GM18505 (cell line): ENCODE results near the gene KCTD5.
"Not testable (repeated sequence)": the region's sequence is repeated elsewhere in the genome, so short reads cannot be mapped to it uniquely, and the experiment has no call there.

ENCODE experiments used
- ATAC-seq: cut with Tn5 transposase; IDR thresholded peaks from one replicate; pipeline ENCODE4 v1.9.1; 2021; ENCODE audit not compliant: unreplicated experiment
- POLR2A ChIP-seq: IDR thresholded peaks from 4 replicates; pipeline ENCODE4 v1.6.1; 2011; ENCODE audit warnings: borderline replicate concordance; ENCODE audit not compliant: insufficient read depth, insufficient read length; ENCODE audit errors: extremely low read depth

Gene KCTD5, protein sequence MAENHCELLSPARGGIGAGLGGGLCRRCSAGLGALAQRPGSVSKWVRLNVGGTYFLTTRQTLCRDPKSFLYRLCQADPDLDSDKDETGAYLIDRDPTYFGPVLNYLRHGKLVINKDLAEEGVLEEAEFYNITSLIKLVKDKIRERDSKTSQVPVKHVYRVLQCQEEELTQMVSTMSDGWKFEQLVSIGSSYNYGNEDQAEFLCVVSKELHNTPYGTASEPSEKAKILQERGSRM

DNA sequence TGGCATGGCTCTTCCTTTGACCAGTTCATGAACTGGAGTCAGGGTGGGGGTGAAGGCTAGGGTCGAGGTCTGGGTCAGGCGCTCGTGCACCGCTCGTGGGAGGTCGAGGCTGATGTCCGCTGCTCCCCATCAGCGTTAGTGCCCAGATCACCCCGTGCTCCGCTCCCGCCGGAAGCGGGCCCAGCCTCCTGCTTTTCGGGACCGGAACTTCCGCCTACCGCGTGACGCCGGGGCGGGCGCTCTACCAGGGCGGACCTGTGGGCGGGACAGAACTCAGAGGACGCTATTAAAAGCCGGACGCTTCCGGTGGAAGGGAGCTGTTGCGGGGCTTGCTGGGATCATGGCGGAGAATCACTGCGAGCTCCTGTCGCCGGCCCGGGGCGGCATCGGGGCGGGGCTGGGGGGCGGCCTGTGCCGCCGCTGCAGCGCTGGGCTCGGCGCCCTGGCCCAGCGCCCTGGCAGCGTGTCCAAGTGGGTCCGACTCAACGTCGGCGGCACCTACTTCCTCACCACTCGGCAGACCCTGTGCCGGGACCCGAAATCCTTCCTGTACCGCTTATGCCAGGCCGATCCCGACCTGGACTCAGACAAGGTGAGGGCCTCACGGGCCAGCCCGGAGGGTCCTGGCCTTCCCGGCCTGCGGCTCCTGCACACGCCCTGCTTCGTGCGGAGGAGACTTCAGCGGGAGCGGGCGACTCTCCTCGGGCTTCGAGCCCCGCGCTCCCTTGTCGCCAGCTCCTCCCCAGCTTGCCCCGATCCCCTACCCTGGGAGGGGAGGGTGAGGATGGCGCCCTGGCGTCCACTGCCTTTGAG is at the start of gene KCTD5:
Gene KCTD5, plus strand, starts transcription at position 315 of the 813 bp plus-strand sequence. Its CDS starts 26 bp downstream, at position 341.
- peak; percentile 97 for TF ChIP-seq POLR2A
- peak; percentile 67 for ATAC-seq

DNA sequence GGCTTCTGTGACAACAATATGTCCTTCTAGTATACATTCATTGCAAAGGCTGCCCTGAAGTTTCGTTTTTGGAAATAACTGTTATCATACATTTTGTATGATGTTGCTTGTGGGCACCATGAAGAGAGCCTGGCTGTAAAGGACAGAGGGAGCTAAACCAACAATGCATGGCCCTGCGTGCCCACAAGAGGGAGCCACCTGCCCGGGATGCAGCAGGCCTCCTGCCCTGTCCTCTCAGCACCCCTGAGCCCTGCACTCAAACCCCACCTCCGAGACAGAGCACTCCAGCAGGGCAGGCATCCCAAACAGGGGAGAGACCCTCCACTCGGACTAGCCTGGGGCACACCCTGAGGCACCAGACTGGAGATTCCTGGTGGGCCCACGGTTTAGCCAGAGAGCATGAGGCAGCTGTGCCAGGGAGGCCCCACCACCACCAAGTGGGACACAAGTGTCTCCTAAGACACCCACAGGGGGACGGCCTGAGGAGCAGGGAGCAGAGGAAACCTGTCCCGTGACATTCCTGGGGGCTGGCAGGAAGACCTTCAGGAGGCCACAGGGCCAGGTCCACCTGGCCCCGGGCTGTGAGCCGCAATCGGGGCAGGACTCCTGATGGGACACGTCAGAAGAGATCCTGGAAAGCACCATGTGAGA is 43.1 kb upstream of the KCTD5 start:
- ATAC-seq: peak; percentile 67

DNA sequence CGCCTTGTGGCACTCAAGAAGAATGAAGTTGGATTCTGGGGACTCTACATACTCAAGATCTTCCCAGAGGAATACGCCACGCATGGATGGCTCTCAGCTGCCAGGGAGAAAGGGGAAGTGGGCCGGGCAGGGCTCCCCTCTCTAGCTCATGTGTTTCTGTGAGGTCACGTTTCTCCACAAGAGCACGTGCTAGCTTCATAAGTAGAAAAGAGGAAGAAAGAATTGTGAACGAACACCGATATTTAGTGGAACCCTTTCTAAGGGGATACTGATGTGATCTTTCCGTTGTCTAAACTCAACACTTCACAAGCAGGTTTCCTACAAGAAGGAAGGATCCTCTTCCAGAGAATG is 42.6 kb upstream of the KCTD5 start:
- ATAC-seq: peak; percentile 41

DNA sequence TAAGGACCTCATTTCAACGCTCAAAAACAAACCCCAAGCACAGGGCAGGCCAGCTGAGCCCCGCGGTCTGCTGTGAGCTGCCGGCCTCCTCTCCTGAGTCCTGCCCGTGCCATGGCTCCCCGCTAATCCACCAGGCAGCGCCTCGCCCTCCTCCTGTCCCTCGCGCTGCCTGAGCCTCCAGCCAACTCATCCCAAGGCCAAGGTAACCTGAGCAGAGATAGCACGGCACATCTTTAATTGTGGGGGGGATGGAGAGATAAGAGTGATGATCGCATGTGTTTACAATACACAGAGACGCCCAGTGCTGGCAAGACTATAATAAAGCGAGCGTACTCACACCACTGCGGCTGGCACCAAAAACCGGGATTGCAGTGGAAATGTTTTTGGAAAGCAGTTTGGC is 39.8 kb upstream of the KCTD5 start:
- not testable (repeated sequence) for ATAC-seq

DNA sequence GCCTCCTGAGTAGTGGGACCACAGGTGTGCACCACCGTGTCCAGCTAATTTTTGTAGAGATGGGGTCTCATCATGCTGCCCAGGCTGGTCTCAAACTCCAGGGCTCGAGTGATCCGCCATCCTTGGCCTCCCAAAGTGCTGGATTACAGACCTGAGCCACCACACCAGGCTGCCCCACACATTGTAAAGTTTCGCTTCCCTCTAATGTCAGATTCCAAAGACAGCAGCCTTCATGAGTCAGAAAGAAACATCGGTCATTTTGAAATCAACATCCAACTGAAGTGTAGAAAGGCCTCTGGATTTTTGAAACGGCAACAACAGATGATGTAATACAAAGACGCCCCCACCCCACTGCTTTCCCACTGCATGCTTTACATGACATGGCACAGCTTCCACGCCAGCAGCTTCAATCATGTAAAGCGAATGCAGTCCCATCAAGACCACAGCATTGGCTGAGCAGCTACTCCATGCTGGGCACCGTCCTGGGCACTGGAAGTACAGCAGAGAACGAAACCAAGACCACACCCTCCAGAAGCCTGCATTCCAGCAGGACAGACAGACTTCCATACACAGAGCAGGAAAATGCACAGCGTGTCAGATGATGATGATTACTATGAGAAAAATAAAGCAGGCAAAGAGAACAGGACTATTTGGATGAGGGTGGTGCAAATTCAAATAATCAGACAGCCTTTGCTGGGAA is 37.4 kb upstream of the KCTD5 start:
- not testable (repeated sequence) for ATAC-seq

DNA sequence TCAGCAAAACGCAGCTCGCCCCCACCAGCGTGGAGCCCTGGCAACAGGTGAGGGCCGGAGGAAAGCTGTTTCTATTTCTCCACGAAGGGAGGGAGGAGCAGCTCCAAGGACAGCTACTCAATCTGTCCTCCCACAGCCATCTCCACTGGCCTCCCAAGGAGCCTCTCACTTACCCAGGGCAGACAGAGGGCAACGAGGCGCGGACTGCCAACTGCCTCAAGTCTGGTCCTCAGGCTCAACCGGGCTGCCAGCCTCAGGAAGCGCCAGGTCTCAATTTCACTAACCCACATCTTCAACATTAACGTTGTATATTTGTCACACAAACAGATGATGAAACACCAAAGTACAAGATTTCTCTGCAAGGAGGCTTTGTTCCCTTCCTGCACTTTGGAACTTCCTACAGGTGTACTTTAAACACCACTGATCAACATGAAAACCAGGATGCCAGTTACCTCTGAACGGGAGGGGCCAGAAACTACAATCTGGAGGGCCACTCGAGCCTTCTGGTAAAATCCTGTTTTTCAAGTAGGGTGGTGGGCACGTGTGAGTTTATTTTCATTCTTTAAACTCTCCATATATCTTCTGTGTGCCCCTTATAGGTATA is 31.0 kb upstream of the KCTD5 start:
- ATAC-seq: not testable (repeated sequence)

DNA sequence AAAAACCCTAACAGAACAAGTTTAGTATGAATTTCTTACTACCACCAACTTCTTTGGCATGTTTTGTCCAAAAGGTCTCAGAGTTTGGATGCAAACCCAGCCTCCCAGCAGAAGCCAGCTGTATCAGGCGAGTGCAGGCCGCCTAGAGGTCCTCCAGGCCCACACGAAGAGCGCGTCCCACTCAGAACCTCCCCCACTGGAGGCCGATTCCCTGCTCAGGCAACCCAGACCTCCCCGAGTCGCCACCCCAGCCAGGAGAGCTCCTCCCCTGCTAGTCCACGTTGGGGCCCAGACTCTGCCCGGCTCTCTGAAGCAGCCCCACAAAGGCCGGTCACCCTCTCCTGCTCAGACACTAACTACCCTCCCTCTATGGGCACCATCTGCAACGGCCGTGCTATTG is 28.4 kb upstream of the KCTD5 start:
- ATAC-seq: not testable (repeated sequence)

DNA sequence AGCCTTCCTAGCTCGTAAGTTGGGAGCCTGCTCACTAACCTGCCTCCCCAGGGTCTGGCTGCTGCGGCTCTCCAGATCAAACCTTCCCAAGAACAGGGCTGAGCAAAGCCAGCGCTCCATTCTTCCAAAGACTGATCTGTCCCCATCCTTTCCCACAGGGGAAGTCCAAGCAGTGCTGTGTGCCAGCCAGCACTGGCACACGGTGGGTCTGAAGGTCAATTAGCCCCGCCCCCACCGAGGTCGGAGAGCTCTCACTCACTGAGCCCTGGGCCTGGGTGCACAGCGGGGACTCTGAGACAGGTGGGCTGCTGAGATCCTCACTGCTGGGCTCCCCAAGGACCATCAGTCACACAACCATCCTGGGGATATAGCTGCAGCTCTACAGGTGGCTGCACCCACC is 27.4 kb upstream of the KCTD5 start:
- not testable (repeated sequence) for ATAC-seq

DNA sequence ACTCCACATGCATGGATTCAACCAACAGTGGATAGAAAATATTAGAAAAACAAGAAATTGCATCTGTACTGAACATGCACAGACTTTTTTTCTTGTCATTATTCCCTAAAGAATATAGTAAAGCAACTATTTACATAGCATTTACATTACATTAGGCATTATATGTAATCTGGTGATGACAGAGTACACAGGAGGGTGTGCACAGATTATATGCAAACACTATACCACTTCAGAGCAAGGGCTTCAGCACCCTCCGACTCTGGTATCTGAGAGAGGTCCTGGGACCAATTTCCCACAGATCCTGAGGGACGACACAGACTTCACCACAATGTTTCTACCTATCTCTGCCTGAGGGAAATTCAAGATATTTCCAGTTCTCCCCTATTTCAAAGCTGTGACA is 25.3 kb upstream of the KCTD5 start:
- ATAC-seq: no peak
- TF ChIP-seq POLR2A: no peak

DNA sequence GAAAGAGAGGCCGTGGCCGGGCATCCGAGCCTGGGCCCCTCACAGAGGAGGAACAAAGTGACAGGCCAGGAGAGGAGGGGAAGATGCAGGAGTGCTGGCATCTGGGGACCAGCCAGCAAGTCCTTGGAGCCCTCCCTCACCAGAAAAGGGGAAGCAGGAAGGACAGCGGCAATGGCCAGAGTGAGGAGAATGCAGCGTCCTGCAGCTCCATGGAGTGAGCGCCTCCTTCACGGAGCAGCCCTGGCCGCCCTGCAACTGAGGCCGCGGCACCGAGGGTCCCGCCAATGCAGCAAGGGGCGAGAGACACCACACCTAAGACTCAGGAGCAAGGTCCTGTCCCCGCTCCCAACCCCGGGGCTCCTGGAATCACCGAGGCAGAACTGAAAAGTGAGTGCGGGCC is 24.5 kb upstream of the KCTD5 start:
- ATAC-seq: not testable (repeated sequence)

DNA sequence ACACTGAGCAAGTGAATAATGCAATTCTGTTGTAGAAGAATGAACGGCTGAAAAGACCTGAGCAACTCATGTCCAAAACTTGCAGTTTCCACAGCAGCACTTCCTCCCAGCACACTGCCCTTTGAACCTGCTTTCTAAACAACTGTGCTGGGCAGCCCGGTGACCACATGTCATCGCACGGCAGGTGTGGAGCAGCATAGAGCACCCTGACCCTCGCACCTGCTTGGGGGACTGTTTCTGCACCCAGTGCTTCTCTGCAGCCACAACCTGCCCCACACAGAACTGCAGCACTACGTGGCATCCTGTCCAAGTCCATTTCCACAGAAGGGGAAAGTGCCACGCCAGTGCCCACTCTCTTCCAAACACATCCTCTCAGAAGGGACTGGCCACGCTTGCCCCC is 22.8 kb upstream of the KCTD5 start:
- ATAC-seq: not testable (repeated sequence)

DNA sequence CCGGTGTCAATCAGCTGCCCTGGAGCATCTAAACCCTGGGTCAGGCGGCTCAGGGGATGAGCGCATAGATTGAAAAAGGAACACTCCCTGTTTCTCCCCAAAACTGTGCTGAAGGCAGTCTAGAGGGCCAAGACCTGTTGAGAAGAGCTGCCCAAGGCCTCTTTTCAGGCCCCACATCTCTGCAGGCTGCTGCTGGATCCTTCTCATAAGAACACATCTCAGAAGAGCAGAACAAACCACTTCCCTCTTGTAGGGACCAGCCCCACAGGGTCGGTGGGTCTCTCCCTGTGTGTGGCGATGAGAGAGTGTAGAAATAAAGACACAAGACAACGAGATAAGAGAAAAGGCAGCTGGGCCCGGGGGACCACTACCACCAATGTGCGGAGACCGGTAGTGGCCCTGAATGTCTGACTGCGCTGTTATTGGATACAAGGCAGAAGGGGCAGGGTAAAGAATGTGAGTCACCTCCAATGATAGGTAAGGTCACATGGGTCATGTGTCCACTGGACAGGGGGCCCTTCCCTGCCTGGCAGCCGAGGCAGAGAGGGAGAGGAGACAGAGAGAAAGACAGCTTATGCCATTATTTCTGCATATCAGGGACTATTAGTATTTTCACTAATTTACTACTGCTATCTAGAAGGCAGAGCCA is 22.2 kb upstream of the KCTD5 start:
- ATAC-seq: not testable (repeated sequence)

DNA sequence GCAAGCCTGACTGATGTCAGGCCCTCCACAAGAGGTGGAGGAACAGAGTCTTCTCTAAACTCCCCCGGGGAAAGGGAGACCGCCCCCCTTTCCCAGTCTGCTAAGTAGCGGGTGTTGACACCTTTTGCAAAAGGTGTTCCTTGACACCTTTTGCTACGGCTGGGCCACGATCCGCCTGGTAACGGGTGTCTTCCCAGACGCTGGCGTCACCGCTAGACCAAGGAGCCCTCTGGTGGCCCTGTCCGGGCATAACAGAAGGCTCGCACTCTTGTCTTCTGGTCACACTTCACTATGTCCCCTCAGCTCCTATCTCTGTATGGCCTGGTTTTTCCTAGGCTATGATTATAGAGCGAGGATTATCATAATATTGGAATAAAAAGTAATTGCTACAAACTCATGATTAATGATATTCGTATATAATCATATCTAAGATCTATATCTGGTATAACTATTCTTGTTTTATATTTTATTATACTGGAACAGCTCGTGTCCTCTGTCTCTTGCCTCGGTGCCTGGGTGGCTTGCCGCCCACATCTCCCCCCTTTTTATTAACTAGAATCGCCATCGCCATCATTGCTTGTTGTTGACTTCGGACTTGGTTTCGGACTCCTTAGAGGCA is 21.5 kb upstream of the KCTD5 start:
- ATAC-seq: not testable (repeated sequence)
